Islet of Langerhans (tissue), 1 donor: ENCODE measurements around the gene PIGO.

ENCODE experiments used
- FAIRE-seq: peaks from one replicate; lab custom pipeline; 2011; peaks lifted over from hg19 to GRCh38; lab: Jason Lieb, UNC

The PIGO gene

DNA sequence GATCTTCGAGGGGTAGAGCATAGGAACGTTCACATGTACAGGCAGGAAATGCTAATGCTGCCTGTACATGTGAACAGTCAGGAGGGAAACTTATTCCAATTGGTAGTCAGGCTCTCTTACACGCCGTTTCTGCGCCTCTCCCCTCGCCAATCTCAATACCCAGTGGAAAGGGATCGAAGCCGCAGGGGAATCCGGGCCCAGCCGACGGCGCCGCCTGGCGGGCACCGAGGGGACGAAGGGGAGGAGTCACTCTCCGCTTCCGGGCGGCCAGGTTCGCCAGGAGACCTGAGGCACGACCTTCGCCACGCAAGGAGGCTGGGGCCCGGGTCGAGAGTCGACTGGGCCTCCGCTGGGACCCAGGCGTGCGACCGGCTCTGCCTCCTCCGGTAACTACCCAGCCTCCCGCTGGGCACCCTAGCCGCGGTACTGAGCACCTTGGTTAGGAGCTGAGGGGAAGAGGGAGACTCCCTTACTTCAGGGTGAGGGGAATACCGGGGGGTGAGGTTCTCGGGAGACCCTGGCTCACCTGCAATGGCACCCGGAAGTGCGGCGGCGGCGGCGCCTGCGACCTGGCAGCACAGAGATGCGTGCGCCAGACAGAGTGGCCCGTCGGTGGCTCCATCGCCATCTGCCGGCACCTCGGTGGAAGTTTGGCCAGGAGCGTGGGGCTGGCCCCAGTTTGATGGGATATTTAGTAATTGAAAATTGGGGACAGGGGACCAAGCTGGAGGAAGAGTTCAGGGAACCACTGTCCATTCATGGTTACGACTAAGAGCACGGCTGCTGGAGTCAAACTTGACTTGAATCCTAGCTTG lies at the start of gene PIGO:
Gene PIGO, minus strand, starts transcription at position 557 of the 815 bp plus-strand sequence. CDS start 1,026 bp downstream, outside the sequence.
- FAIRE-seq, result no peak

DNA sequence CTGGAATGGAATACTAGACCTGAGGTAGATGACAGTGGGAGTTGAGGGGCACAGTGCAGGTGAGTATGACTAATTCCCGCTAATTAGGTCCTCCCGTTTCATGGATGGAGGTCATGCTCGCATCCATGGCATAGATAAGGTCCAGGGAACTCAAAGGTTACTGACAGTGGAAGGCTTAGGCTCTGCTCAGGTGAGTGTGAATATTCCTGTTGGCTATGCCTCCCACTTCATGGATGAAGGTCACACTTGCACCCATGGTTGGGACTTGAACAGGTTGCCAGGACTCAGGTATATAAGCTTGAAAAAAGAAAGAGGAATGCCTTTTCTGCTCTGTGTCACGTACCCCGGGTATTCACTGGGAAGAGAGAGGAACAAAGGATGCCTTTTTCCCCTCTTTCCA lies 45.6 kb upstream of the PIGO start:
- FAIRE-seq, result no peak

DNA sequence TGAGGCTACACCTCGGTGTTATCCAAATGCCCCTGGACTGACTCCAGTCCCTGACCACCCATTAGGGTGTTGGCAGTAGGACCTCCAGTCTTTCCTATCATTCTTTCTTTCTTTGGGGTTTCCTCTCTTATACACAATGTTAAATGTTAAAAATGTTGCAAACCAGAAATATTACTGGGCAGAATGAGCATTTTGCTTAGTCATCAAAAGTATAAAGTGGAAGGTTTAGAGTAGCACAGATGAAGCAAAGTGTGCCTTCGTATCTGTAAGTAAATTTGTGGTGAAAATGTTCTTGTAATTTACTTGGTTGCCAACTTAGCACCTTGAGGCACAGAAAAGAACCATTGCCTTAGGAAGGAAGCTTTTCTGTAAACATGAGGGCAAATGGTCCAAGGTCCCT lies 43.7 kb upstream of the PIGO start:
- no peak for FAIRE-seq

DNA sequence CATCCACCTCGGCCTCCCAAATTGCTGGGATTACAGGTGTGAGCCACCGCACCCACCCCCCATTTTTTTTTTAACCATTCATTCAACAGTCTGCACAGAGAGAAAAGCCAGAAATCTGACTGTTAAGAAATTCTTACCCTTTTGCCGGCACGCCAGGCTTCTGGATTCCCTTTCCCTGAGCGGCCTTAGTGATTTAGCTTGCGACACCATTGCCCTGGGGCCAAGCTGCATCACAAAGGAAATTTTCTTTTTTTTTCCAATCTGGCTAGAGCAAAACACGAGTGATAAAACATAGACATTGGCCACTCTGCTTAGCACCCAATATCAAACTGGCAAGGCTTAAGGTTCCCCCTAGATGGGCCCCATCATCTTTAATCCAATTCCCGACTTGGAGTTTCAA lies 40.5 kb upstream of the PIGO start:
- FAIRE-seq, result no peak

DNA sequence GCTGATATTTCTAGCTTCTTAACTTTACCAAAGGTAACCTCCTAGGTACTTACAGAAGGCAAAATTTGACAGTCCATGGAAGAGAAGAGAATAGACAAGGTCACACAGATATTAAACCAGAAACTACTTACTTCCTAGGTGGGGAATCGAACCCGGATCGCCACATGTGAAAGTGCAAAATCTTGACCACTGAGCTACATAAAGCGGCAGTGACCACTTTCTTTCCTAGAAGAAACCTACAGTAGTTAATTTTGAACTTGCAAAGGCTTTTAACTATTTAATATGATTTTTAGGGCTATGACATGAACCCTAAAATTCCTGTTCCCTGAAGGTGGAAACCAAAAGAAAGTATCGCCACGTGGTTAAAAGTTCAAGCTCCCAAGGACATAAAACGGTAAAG lies 39.6 kb upstream of the PIGO start:
- FAIRE-seq, result no peak

DNA sequence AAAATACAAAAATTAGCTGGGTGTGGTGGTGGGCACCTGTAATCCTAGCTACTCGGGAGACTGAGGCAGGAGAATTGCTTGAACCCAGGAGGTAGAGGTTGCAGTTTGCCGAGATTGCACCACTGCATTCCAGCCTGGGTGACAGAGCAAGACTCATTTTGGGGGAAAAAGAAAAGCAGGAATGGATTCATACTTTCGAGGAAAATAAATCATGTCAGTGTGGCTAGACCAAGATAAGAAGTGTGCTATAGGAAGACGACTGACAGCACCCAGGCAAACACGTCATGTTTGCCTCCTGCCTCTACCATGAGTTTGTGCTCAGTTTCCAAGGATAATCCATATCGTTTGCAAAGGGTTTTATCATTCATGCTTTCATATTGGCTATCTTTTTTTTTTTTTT lies 38.5 kb upstream of the PIGO start:
- no peak for FAIRE-seq

DNA sequence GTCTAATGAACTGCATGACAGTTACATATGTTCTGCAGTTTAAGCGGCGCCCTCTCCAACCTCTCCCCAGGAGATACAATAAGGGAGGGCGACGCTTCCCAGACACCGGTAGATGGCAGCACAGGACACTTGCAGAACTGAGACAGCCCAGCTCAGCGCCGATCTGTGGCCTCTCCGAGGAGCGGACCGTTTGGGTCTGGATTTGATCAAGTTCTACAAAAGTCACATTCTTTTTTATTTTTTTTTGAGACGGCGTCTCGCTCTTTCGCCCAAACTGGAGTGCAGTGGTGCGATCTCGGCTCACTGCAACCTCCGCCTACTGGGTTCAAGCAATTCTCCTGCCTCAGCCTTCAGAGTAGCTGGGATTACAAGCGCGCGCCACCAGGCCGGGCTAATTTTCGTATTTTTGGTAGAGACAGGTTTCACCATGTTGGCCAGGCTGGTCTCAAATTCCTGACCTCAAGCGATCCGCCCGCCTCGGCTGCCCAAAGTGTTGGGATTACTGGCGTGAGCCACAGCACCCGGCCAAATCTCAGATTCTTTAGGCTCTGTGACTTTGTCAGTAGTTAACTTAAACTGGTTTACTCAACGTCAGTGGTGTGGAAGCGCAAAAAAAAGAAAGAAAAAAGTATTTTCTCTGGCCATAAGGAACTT lies 20.6 kb upstream of the PIGO start:
- no peak for FAIRE-seq

DNA sequence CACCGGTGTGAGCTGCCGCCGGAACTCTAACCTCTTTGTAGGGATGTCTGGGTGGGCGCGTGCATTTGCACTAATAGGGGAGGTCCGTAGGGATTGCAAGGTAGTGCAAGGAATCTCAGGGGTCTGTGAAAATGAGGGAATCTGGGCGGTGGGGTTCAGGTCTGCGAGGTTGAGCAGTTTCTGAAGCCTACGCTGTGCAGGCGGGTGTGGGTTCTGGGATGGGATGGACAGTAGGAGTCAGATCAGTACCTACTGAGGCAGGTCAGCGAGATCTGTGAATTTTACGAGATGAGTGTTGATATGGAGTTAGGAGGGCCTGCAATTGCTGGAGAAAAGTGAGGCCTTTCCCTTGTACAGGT lies 20.1 kb upstream of the PIGO start:
- no peak for FAIRE-seq

DNA sequence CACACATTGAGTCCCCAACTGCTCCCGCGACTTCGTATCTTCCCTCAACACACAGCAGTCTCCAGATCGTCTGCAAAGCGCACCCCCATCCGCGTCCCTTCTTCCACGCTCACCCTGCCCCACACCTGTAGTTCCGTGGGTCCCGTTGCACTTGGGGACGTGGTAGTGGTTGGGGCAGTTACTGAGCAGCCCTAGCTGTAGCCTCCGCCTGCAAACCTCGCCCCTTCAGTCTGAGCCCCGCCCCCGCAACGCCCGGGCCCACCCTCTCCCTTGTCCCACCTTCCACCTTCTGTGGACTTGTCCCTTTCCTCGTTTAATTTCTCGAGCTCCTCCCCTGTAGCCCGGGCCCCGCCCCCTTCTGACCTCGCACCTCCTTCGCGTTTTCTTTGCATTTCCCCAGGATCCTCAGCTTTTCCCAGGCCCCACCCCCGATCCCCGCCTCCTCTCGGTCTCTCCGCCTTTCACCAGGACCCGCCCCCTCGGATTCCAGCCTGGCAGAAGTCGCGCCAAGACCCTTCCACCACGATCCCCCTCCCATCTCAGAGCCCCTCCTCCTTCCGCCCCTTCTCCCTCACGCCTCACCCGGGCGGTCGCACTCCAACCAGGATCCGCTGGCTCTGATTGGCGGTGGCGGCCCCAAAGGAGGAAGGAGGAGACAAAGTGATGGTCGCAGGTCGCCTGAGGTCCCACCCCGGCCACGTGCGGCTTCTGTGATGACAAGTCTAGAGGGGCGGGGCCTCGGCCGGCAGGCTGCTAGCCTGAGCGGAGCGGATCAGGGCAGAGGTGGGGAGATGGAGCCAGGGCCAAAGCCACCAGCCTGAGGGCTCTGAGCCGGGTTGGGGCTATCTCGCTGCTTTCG lies 19.5 kb upstream of the PIGO start, which contains the start of gene ATOSB:
Gene ATOSB, minus strand, starts transcription at position 183 of the 859 bp plus-strand sequence. CDS start 7,588 bp downstream, outside the sequence.
- FAIRE-seq, result no peak

DNA sequence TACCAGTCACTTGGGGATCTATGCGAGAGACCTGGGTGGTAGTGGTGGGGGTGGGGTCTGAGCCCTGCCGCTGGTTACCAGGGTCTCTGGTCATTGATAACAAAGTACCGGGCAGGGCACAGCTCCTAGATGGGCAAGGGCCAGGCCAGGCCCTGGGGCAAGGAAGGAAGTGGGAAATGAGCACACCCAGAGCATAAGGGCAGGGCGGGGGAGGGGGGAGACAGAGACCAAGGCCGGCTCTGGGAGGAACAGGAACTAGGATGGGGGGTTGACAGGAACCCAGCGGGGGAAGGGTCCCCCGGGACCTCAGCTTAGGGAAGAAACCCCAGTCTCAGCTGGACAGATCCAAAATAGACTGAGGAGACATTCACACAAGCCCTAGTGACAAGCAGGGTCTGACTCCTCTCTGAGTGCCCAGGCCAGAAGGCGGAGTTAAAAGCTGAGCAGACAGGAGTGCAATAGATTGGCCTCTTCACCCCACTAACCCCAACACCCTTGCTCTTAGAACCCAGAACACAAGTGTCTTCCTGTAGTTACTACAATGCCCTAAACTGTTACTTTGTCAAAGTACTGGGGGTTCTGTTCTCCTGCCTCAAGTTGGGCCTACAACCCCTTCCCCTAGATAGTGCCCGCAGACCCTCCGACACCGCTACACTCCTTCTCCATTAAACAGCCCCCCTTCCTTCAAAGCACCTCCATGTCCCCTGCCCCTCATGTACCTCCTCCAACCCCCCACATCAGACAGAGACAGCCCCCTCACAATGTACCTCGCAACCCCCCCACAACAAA lies 18.6 kb upstream of the PIGO start:
- no peak for FAIRE-seq

DNA sequence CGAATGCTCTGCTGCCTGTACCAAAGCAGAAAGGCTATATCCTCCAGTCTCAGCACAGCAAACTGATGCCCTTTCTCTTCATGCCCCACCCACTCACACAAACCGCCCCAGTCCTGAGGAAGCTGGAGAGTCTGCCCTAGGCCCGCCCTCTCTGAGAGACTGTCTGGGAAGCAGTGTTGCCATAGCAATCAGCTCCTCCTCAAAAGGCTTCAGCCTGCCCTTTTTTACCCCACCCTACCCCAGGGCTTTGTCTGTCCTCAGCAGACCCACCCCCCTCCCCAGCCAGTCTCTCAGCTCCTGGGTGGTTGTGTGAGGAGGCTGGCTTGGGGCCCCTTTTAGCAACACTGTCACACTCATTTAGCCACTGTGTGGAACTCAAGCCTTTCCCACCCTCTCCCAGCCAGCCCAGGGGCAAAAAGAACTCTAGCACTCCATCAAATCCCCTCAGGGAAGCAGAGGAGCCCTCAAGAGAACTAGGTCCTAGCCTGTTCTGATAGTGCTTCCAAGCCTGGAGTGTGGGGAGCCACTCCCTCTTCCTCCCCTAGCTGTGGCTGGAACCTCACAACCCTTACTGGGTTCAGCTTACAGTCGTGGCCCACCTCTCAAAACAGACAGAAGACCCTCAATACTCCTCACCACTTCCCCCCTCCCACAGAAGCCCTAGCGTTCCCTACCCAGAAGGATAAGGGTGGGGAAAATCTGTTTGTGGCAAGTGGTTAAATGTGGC lies 17.9 kb upstream of the PIGO start:
- FAIRE-seq, result no peak

DNA sequence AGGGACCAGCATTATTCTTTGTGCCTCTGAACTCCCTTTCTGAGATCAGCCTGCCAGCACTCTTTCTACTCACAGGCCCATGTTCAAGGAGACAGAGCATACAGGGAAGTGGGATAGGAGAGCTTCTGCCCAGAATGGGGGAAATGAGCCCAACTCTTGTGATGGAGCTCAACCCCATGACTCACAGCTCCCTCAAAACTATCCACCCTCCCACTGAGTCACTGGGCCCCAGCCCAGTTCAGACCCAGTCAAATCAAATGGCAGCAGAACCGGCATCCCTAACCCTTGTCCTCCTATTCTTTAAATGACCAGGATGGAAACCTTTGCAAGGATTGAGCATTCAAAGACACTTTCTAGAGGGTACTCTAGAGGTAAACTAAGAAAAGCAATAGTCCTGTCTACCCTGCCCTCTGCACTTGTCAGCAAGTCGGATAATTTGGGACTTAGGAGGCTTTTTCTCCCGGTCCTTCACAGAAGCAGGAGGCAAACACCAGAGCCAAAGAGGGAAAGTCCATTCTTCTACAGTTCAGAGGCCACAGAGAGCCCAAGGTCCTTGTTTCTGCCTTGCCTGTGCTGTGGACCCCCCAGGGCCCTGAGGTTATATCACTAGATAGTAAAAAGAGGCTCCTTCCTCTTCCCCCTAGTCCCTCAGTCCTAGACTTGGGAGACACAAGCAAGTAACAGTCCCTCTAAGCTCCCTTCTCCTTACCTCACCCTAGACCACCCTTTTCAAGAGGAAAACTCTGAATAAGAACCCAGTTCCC lies 16.0 kb upstream of the PIGO start:
- FAIRE-seq, result no peak

DNA sequence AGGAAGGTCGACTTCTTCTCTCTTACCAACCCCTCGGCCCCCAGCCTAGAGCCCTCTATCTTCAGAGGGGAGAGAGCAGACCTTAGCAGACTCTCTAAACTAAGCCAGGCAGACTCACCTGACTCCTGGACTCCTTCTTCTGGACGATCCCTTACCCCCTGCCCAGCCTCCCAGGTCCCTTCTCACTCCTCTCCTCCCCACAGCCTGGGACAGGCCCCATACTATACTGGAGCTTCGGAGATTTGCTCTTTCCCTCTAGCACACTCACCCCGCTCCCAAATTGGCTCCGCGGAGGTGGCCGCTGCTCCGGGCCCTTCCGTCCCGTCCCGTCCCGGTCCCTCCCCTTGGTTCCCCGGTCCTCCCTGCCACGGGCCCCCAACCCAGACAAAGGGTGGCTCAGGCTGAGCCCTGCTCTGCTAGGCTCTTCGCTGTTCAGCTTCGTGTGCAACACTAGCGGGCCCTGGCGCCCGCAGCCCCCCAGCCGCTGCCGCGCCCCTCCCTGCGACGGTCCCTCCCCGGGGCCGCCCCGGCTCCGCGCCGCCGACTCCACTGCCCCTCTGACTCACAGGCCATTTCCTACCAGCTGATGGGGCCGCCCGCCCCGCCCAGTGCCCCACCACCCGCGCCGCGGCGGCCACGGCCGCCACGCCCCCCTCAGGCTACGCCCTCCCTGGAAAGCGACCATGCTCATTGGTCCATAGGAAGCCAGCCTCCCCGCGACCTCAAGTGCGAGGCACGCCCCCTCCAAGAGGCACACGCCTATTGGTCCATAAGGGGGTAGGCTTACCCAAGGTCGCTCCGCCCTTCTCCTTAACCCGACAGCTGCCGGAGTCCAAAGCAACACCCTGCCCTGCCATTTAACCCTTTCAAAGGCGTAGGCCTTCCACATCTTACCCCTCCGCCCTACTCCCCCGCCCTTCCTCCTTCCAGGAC lies 14.9 kb upstream of the PIGO start:
- peak; percentile 27 for FAIRE-seq

DNA sequence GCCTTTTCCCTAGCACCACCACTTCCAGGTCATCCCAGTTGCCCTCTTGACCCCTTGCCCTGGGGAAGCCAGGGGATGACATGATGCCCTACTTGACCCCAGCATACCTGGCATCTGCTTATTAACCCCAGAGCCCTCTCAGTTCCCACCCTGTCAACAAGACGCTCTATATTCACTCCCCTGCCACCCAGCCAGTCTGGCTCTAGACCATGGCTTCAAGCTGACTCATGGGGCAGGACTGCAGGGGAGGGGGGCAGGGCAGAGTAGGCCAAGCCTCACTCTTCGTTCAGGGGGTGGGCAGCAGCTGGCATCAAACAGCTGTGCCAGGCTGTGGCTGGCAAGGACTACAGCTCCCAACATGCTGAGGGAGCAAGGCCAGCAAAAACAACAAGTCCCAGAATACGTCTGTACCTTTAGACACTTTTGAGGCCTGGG lies 14.0 kb upstream of the PIGO start:
- no peak for FAIRE-seq

DNA sequence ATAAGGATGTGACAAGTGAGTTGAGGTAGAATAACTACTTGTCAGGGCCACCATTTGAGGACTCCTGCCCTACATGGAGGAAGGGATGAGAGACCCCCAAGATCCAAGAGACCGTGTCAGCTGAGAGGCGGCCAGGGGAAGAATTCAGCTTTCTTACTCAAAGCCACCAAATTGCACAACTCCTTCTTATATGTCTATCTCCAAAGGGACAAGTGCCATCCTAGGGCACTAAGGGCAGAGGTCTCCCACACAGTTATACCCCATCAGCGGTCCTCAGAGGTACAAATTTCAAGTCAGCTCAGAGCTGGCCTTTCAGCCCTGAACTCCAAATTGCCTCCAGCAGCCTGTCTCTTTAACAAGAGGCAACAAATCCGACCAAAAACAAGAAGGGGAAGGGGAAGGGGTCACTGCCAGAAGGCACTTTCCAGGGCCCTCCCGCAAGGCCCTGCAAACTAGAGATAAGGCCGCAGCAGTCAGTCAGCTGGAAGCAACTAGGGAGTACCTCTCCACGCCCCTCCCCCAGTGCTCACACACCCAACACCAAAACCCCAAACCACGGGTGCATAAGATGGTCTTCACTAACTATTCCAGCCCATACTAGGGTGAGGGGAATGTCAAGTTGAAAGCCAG lies 12.7 kb upstream of the PIGO start:
- no peak for FAIRE-seq

DNA sequence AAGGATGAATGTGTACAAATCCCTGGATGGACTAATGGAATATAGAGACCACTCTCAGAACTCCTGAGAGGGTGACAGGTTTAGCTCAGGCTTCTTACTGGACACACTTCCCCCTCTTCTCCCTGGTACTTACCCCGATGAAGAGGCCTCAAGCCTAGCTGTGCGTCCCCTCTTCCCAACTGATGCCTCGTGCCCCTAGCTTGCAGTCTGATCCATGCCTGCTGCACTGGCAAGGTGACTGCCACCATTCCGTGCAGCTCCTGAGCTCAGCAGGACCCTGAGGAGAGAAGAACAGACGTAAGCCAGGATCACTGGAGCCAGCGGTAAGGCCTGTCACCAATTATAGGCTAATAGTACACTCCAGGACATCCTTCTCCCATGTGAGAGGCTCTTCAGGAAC lies 12.1 kb upstream of the PIGO start:
- FAIRE-seq, result no peak

DNA sequence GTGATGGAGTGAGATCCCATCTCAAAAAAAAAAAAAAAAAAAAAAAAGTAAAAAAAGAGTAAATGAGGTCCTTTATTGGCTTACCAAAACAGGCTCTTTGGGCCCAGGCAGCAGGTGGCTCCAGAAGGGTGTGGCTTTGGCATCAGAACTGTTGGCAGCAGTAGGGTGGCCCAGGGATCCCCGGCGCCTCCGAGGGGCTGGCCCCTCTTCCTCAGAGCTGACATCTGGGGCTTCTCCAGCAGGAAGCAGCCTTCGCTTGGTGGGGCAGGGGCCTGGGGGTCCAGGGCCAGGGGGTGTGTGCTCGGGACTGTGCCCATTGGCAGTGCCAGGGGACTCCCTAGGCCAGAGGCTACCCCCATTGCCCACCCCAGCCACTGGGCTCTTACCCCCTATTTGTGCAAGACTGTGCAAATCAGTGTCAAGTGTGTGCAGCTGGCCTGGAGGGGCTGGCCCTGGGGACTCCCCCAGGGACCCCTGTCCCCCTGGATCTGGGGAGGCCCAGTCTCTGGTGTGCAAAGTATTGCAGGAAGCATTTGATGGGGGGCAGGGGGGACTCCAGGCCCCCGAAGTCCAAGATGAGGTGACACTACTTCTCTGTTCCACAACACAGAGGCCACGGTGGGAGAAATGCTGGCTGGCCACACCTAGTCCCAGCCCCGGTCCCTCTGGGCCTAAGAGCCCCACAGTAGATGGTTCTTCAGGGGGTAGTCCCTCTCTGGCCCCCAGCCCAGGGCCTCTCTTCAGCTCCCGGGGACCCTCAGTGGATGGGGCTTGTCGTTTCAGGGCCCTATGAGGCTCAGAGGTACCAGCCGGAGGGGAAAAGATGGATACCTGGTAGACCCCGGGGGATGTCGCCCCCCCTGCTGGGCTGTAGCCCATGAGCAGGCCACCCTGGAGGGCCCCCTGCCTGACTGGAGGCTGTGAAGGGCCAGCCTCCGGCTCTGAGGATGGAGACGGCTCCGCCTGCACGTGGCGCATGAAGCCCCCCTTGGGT lies 11.2 kb upstream of the PIGO start:
- FAIRE-seq, result no peak

DNA sequence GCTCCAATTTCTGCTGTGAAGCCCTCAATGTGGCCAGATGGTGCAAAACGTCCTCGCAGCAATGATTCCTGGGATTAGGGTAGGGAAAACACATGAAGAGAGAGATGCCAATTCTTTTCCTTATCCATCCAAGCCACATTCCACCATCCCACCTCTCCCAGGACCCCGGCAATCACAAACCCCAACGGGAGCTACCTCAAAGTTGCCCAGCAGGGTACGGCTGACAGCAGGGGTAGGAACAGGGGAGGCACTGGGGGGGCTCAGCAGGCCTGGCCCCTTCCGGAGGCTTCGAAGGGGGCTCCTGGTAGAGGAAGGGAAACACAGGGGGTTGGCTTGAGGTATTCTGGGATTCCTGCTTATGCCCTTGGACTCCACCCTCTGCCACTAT lies 9.9 kb upstream of the PIGO start:
- no peak for FAIRE-seq
